ENCODE data around the gene ZC3H7A.
A peak's percentile ranks its signal among the peaks of the same experiment; 100 is the strongest.
"Not testable (repeated sequence)": the region's sequence is repeated elsewhere in the genome, so short reads cannot be mapped to it uniquely, and the experiment has no call there.

ZC3H7A gene, protein sequence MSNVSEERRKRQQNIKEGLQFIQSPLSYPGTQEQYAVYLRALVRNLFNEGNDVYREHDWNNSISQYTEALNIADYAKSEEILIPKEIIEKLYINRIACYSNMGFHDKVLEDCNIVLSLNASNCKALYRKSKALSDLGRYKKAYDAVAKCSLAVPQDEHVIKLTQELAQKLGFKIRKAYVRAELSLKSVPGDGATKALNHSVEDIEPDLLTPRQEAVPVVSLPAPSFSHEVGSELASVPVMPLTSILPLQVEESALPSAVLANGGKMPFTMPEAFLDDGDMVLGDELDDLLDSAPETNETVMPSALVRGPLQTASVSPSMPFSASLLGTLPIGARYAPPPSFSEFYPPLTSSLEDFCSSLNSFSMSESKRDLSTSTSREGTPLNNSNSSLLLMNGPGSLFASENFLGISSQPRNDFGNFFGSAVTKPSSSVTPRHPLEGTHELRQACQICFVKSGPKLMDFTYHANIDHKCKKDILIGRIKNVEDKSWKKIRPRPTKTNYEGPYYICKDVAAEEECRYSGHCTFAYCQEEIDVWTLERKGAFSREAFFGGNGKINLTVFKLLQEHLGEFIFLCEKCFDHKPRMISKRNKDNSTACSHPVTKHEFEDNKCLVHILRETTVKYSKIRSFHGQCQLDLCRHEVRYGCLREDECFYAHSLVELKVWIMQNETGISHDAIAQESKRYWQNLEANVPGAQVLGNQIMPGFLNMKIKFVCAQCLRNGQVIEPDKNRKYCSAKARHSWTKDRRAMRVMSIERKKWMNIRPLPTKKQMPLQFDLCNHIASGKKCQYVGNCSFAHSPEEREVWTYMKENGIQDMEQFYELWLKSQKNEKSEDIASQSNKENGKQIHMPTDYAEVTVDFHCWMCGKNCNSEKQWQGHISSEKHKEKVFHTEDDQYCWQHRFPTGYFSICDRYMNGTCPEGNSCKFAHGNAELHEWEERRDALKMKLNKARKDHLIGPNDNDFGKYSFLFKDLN

GRCh38 chr16:11797166-11797956 lies at the start of gene ZC3H7A:
Gene ZC3H7A, minus strand, starts transcription at chr16:11797258. Its CDS starts 14,904 bp downstream, at chr16:11782354.
- peak; percentile 99 for DNase-seq

DNA sequence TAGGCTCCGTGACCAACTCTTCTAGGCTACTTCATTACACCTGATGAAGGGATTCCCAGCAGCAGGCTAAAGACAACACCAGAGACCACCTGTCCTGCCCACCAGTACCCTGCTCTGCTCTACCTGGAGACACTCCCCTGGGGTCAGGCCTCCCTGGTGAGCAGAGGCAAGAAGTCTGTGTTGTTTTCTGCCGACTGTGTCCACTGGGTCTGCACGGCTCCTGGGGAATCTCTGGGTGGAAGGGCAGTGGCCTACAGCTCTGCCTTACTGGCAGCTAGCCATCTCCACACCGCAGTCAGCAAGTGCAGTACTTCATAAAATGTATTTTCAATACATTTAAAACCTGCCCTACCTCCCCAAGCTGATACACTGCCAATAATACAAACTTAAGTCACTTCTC lies 47.4 kb upstream of the ZC3H7A start:
- no peak for DNase-seq

GRCh38 chr16:11843861-11844260 lies 46.8 kb upstream of the ZC3H7A start:
- DNase-seq, result no peak

DNA sequence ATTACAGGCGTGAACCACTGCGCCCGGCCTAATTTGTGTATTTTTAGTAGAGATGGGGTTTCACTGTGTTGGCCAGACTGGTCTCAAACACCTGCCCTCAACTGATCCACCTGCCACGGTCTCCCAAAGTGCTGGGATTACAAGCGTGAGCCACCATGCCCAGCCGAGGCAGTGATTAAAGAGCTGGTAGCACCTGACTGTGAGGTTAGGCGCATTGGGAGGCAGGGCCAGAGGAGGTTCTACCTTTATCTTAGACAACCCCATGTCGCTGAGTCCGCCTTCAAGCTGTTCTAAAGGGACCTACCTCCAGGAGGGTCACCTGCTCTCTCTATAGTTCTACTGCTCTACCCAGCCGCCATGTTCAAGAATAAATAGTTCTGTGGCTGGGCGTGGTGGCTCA lies 46.1 kb upstream of the ZC3H7A start:
- no peak for DNase-seq

GRCh38 chr16:11841026-11841425 lies 44.0 kb upstream of the ZC3H7A start:
- no peak for DNase-seq

DNA sequence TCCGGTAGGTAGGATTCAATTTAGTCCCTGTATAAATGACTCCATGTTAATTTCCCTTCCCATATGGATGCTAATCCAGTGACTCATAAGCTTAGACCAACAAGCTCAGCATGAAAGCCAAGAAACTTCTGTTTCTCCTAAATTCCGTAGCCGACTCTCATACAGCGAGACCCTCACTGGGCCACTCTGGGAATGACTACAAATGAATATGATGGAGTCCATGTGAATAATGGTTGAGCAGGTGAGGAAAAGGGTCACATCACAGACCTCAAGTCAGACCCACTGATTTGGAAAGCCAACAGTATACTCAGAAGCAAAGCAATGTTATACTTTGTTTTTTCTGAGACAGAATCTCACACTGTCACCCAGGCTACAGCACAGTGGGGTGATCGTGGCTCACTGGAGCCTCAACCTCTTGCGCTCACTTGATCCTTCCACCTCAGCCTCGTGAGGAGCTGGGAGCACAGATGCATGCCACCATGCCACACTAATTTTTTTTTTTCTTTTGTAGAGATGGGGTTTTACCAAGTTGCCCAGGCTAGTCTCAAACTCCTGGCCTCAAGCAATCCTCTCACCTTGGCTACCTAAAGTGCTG lies 39.7 kb upstream of the ZC3H7A start:
- no peak for DNase-seq

- peak; percentile 79 for DNase-seq
Observed at GRCh38 chr16:11835891-11836649, 39.0 kb upstream of the ZC3H7A start.

DNA sequence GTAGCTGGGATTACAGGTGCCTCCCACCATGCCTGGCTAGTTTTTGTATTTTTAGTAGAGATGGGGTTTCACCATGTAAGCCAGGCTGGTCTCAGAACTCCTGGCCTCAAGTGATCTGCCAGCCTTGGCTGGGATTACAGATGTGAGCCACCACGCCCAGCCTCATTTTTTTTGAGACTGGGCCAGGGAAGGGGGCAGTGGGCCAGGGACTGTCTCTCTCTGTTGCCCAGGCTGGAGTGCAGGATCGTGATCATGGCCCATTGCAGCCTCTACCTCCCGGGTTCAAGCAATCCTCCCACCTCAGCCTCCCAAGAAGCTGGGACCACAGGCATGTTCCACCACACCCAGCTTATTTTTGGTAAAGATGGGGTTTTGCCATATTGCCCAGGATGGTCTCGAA lies 38.3 kb upstream of the ZC3H7A start:
- DNase-seq, result no peak

DNA sequence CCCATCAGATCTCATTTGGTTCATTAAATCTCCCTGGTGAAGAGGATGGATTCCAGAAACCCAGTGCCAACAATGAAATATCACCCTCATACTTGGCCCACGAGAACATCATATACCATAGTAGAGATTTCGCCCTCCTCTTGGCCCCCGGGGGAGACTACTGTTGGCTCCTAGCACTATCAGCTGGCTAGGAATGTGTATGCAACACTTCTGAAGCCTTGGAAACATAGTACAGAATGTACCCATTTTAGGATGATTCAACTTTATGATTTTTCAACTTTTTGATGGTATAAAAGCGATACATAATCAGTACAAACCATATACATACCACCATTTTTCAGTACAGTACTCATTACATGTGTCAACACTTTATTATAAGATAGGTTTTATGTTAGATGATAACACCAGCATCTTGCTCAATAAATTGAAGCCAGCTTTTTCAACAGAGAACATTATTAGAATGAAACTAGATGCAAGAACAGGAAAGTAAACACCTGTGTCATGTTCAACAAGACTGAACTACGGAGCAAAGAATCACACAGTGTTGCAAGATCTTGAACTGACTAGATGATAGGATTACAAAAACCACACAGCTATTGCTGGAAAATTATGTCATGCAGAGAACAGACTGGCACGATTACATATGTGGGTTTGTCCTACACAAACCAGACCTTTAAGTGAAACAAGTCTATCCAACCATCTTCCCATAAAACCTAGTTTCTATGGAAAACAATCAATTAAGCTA lies 37.1 kb upstream of the ZC3H7A start:
- no peak for DNase-seq

GRCh38 chr16:11828696-11829095 lies 31.6 kb upstream of the ZC3H7A start:
- no peak for DNase-seq

DNA sequence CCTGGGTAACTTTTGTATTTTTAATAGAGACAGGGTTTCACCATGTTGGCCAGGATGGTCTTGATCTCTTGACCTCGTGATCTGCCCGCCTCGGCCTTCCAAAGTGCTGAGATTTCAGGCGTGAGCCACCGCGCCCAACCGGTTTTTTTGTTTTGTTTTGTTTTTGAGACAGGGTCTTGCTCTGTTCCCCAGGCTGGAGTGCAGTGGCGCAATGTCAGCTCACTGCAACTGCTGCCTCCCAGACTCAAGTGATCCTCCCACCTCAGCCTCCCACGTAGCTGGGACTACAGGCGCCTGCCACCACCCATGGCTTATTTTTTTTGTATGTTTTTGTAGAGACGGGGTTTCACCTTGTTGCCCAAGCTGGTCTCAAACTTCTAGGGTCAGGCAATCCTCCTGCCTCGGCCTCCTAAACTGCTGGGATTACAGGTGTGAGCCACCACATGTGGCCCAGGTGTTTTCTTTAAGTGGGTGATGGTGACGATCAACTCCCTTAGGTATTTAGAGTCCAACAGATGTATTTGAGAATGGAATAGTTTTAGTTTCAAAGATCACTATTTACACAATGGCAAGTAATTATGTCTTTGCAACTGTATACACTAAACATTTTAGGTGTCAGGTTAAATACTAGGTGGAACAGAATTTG lies 28.6 kb upstream of the ZC3H7A start:
- DNase-seq, result not testable (repeated sequence)

GRCh38 chr16:11824362-11824761 lies 27.3 kb upstream of the ZC3H7A start:
- DNase-seq, result no peak

GRCh38 chr16:11823645-11824044 lies 26.6 kb upstream of the ZC3H7A start:
- DNase-seq, result not testable (repeated sequence)

- no peak for DNase-seq
Observed at GRCh38 chr16:11819798-11820197, 22.7 kb upstream of the ZC3H7A start.

GRCh38 chr16:11818970-11819369 lies 21.9 kb upstream of the ZC3H7A start:
- not testable (repeated sequence) for DNase-seq

GRCh38 chr16:11816123-11816522 lies 19.1 kb upstream of the ZC3H7A start:
- no peak for DNase-seq

DNA sequence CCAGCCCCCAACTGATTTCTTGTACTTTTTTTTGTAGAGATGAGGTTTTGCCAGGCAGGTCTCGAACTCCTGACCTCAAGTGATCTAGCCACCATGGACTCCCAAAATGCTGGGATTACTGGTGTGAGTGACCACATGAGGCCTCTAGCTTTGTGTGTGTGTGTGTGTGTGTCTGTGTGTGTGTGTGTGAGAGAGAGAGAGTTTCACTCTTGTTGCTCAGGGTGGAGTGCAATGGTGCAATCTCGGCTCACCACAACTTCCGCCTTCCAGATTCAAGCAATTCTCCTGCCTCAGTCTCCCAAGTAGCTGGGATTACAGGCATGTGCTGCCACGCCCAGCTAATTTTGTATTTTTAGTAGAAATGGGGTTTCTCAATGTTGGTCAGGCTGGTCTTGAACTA lies 17.7 kb upstream of the ZC3H7A start:
- DNase-seq, result not testable (repeated sequence)

- DNase-seq, result no peak
Observed at GRCh38 chr16:11806721-11807120, 9.7 kb upstream of the ZC3H7A start.

DNA sequence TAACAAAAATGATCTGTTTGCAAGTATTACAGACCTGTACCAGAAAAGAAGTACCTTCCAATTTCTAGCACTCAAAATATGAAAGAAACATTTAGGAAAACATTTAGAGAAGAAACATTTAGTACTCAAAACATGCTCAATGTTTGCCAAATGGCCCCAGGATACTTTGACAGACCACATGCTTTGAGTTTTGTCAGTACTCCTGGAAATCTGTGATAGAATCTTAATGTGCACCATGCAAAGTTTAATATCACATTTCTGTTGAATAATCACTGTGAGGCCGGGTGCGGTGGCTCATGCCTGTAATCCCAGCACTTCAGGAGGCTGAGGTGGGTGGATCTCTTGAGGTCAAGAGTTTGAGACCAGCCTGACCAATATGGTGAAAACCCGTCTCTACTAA lies 8.5 kb upstream of the ZC3H7A start:
- no peak for DNase-seq

GRCh38 chr16:11801481-11802021 lies 4.5 kb upstream of the ZC3H7A start:
- peak; percentile 53 for DNase-seq
